Measurements from ENCODE around the gene VPS36.
"Not testable (repeated sequence)": the region's sequence is repeated elsewhere in the genome, so short reads cannot be mapped to it uniquely, and the experiment has no call there.

The VPS36 gene, protein sequence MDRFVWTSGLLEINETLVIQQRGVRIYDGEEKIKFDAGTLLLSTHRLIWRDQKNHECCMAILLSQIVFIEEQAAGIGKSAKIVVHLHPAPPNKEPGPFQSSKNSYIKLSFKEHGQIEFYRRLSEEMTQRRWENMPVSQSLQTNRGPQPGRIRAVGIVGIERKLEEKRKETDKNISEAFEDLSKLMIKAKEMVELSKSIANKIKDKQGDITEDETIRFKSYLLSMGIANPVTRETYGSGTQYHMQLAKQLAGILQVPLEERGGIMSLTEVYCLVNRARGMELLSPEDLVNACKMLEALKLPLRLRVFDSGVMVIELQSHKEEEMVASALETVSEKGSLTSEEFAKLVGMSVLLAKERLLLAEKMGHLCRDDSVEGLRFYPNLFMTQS

GRCh38 chr13:52450012-52450792, at the start of gene VPS36:
TSS of gene VPS36 (minus strand) at chr13:52450634. CDS start at chr13:52450594, 40 bp downstream.
- no peak for FAIRE-seq

DNA sequence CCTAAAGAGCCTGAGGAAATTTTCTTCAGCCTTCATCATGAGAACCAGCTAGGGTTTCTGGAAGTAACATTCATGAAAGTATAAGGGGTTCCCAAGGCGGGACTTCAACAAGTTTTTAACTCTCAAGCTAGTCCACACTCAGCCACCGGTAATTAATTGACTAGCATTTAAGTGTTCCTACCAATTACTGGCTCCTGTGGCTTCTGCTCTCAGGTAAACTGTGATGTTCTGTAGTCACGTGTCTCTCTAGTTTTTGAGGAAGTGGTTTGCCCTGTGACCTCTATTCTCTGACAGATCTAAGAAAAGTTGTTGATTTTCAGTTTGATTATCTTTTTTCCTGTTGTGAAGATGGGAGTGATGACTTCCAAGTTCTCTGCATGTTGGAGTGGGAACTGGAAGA, 47.5 kb upstream of the VPS36 start:
- not testable (repeated sequence) for FAIRE-seq

DNA sequence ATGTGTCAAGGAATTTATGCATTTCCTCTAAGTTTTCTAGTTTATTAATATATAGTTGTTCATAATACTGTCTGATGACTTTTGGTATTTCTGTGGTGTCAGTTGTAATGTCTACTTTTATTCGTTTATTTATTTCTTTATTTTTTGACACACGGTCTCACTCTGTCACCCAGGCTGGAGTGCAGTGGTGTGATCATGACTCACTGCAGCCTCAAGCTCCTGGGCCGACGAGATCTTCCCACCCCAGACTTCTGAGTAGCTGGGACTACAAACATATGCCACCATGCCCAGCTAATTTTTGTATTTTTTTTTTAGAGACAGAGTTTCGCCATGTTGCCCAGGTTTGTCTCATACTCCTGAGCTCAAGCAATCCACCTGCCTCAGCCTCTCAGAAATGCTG, 43.8 kb upstream of the VPS36 start:
- FAIRE-seq = not testable (repeated sequence)

DNA sequence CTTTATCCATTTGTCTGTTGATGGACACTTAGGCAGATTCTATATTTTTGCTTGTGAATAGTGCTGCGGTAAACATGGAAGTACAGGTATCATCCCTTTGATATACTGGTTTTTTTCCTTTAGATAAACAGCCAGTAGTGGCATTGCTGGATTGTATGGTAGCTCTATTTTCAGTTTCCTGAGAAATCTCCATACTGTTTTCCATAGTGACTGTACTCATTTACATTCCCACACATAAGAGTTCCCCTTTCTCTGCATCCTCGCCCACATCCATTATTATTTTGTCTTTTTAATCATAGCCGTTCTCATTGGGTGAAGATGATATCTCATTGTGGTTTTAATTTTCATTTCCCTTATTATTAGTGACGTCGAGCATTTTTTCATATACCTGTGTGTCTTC, 40.6 kb upstream of the VPS36 start:
- not testable (repeated sequence) for FAIRE-seq

DNA sequence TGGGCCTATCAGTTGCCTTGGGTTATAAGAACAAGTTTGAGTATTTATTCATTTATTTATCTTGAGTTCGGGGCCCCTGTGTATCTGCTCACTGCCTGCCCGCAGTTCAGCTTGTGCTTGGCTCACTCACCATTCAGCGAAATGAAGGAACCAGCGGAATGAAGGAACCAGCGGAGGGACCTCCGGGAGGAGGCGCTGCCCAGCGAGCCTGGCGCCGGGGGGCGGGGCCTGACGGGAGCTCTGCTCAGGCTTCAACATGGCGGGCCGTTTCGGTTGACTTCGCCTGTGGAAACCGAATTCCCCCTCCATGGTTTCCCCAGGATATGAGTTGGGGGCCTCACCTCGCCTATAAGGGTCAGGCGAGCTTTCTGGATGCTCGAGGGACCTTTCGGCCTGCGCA, 38.3 kb upstream of the VPS36 start:
- FAIRE-seq = not testable (repeated sequence)

- FAIRE-seq = peak; percentile 87
Measured at GRCh38 chr13:52487078-52487477, 36.6 kb upstream of the VPS36 start.

DNA sequence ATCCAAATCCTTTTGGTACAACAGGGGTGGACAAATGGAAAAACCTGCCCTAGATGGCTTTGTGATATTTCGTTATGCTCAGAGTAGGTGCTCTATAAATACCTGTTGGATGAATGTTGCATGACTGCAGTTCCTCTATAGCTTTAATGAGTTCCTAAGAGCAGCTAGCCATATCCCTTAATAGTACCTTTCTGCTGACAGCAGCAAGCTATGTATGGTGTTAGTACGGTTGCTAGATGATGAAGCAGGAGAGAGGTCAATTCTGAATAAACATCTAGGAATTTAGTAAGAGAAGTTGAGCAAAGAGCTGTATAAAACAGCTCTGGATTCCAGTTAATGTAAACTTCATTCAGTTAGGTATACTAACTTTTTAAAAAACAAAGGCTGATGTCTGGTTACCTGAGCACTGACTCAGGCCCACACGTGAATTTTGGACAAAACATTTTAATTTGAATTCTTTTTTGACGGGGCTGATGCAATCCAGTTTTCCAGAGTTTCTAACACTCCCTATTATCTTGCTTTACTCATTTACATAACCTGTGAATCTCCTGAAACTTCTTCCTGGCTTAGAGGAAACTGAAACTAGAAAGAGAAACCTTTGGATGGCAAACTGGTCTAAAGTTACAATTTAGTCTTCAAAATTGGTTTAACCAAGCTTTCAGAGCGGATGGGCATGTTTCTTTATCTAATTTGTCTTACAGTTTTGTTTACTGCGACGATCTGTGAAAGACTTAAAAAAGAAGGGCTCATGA, 30.4 kb upstream of the VPS36 start:
- not testable (repeated sequence) for FAIRE-seq

- FAIRE-seq = not testable (repeated sequence)
Measured at GRCh38 chr13:52468487-52468886, 18.1 kb upstream of the VPS36 start.

- FAIRE-seq = no peak
Measured at GRCh38 chr13:52463526-52463925, 13.1 kb upstream of the VPS36 start.

DNA sequence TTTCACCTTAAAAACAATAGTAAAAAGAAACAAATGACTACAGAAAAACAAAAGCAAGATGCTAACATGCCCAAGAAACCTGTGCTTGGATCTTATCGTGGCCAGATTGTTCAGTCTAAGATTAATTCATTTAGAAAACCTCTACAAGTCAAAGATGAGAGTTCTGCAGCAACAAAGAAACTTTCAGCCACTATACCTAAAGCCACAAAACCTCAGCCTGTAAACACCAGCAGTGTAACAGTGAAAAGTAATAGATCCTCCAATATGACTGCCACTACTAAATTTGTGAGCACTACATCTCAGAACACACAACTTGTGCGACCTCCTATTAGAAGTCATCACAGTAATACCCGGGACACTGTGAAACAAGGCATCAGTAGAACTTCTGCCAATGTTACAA, 10.8 kb upstream of the VPS36 start:
- FAIRE-seq = no peak

GRCh38 chr13:52459668-52460067, 9.2 kb upstream of the VPS36 start:
- FAIRE-seq = no peak

DNA sequence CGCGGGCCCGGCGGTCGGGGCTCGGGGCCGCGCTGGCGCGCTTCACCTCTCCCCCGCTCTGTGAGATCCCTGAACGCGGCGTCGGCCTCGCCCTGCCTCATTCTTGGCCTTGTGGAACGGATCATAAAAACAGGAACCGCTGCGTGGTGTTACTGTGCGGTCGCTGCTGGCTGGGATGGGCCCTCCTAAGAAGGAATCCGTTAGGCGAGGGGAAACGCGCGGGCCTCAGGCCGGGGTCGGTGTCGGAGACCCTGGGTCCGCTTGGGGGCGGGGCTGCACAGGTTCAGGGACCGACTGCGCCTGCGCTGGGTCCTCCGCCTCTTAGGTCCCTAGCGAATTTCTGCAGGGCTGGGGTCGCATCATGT, 5.2 kb upstream of the VPS36 start:
- no peak for FAIRE-seq

DNA sequence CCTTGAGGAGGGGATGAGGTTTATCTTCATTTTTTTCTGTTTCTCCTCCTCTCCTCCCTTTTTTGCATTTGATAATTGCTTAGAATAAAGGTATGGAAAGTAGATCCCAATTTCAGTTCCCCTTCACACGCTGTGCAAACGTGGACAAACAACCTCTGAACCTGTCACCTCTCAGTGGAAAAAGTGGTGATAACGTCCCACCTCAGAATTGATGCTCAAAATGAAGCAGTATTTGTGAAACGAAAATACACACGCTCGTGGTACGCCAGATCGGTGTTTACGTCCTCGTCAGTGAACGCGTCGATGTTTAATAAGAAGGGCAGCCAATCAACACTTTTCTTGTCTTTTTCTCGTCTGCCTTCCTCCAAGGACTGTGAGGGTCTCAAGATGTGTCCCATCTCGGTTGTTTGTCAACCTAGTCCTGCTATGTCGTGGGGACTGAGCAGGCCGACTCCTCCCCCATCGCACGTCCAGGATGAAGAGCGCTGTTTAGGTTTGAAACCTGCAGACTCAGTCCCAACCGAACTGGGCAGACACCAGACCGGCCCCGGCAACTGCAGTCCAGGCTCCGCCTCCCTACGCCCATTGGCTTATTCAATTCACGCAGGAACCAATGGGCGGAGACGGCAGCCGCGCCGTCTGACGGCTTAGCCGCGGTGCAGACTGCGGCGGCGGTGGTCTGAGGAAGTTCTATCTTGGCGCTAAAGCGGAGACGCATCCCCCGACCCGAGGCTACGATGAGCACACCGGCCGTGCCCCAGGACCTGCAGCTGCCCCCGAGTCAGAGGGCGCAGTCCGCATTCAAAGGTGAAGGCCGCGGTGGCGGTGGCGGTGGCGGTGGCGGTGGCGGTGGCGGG, 4.6 kb upstream of the VPS36 start, which contains the start of gene CKAP2:
TSS of gene CKAP2 (plus strand) at position 659 of the 857 bp plus-strand sequence. CDS start at position 738, 79 bp downstream.
- FAIRE-seq = no peak

DNA sequence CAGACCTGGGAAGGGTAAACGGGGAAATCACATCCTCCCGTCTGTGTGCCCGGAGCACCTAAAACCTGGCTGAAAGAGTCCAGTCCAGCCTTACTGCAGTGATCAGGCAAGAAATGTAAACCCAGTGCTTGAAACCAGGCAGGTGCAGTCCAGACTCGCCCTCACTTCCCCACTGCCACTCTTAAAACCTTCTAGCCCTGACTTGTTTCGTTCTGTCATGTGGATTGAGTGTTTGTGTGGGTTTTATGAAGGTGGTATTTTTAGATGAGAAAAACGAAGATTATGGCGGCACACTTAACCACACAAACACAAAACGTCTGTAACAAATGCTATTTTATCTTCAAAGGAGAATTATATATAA, 4.0 kb upstream of the VPS36 start:
- no peak for FAIRE-seq

- FAIRE-seq = no peak
Measured at GRCh38 chr13:52452470-52452869, 2.0 kb upstream of the VPS36 start.

DNA sequence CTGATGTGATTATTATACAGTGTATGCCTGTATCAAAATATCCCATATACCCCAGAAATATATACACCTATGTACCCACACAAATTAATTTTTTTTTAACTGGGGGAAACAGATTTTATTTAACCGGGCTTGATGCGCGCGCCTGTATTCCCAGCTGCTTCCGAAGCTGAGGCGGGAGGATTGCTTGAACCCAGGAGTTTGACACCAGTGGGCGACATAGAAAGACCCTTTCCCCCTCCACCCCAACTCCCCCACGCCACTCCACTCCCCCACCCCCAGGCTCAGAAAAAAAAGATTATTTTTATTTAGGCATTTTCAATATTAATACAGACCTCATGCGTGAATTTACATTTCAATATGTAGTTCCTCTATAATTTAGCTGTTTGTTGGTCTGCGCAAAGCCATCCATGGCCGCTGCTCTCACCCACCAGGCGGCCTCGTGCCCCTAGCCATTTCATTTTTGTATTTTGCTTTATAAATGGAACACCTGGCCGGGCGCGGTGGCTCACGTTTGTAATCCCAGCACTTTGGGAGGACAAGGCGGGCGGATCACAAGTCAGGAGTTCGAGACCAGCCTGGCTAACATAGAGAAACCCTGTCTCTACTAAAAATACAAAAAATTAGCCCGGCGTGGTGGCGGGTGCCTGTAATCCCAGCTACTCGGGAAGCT, 836 bp upstream of the VPS36 start:
- no peak for FAIRE-seq

GRCh38 chr13:52450793-52451116, 321 bp upstream of the VPS36 start:
- FAIRE-seq = no peak

DNA sequence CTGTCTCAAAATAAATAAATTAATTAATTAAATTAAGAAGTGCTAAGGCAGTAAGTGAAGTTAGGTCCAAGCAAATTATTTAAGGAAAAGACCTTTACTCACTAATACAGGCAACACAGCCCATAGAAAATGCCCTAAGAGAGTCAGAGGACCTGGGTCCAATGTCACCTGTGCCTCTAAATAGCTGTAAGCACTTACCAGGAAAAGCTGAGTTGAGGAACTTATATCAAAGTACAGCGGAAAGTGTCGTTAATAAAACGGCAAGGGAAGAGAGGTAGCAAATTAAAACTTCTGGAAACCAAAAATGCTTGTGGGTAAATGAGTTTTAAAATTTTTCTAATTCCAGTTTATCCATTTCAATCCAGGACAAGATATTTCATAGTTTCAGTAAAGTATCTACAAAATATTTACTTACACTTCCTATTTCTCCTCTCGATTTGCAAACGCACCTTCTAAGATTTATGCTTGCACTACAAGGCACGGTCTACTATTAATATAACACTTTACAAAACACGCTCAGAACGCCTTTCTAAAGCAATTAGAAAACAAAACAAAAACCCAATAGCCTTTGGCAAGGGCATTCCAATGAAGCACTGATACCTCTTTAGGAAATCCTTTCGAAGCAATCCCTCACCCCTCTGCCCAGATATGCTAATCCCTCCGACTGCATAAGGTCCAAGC, 963 bp downstream of the VPS36 start:
- FAIRE-seq = no peak

GRCh38 chr13:52447815-52448552, 2.5 kb downstream of the VPS36 start:
- FAIRE-seq = no peak

GRCh38 chr13:52447354-52447753, 3.1 kb downstream of the VPS36 start:
- no peak for FAIRE-seq

DNA sequence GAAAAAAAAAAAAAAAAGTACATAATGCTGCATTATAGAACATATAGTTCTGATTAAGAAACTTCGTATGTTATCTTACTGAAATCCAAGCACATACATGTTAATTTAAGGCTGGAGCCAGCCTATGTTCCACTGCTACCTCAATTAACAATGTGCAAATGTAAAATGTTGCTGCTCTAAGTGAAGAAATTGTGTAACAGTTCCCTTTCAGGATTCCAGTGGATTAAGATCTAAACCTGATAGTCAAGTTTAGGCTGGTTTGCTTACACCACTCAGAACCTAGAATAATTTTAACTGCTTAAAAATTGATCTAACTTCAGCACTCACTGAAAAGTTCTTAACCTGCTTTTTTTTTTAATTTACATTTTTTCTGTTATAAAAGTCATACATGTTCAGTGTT, 4.2 kb downstream of the VPS36 start:
- no peak for FAIRE-seq

Data from colon (tissue), 2 donors.